Measurements from ENCODE around the gene NHEJ1.

NHEJ1 gene

GRCh38 chr2:219123356-219124135 lies 37.1 kb downstream of the NHEJ1 start:
- no peak for DNase-seq (ENCODE audit: low spot score)

GRCh38 chr2:219122202-219122980 lies 38.2 kb downstream of the NHEJ1 start:
- no peak for DNase-seq (ENCODE audit: low spot score)

GRCh38 chr2:219120082-219120481 lies 40.5 kb downstream of the NHEJ1 start:
- DNase-seq (ENCODE audit: low spot score) = no peak

- peak; percentile 47 for DNase-seq (ENCODE audit: low spot score)
Measured at GRCh38 chr2:219119422-219120043, 41.1 kb downstream of the NHEJ1 start.

GRCh38 chr2:219118504-219118903 lies 42.1 kb downstream of the NHEJ1 start:
- DNase-seq (ENCODE audit: low spot score) = no peak

- DNase-seq (ENCODE audit: low spot score) = no peak
Measured at GRCh38 chr2:219116776-219117646, 43.6 kb downstream of the NHEJ1 start.

- no peak for DNase-seq (ENCODE audit: low spot score)
Measured at GRCh38 chr2:219112651-219113338, 47.8 kb downstream of the NHEJ1 start.

- no peak for DNase-seq (ENCODE audit: low spot score)
Measured at GRCh38 chr2:219112062-219112406, 48.6 kb downstream of the NHEJ1 start.

GRCh38 chr2:219111375-219112061 lies 49.1 kb downstream of the NHEJ1 start:
- DNase-seq (ENCODE audit: low spot score) = no peak

- no peak for DNase-seq (ENCODE audit: low spot score)
Measured at GRCh38 chr2:219109471-219109870, 51.1 kb downstream of the NHEJ1 start.

GRCh38 chr2:219107758-219108157 lies 52.9 kb downstream of the NHEJ1 start:
- no peak for DNase-seq (ENCODE audit: low spot score)

- DNase-seq (ENCODE audit: low spot score) = no peak
Measured at GRCh38 chr2:219106251-219106650, 54.4 kb downstream of the NHEJ1 start.

GRCh38 chr2:219104107-219105035 lies 56.2 kb downstream of the NHEJ1 start:
- peak; percentile 41 for DNase-seq (ENCODE audit: low spot score)

GRCh38 chr2:219099329-219099728 lies 61.3 kb downstream of the NHEJ1 start:
- no peak for DNase-seq (ENCODE audit: low spot score)

- DNase-seq (ENCODE audit: low spot score) = no peak
Measured at GRCh38 chr2:219095406-219095935, 65.1 kb downstream of the NHEJ1 start.

- no peak for DNase-seq (ENCODE audit: low spot score)
Measured at GRCh38 chr2:219094171-219094570, 66.4 kb downstream of the NHEJ1 start.

- DNase-seq (ENCODE audit: low spot score) = no peak
Measured at GRCh38 chr2:219090436-219091299, 69.9 kb downstream of the NHEJ1 start.

- no peak for DNase-seq (ENCODE audit: low spot score)
Measured at GRCh38 chr2:219089330-219089729, 71.3 kb downstream of the NHEJ1 start.
